ENCODE data around the gene WDR33. TPM values are rescaled to one million over a fixed set of nuclear protein-coding genes. Genes with fewer than 3 reads are reported as not detected.
A peak's percentile ranks its signal among the peaks of the same experiment; 100 is the strongest.

Gene WDR33
- total RNA-seq, 1 donor from 2014 or later, result 54.7 TPM

GRCh38 chr2:127704641-127705390 lies 106.2 kb downstream of the WDR33 start:
- no peak for DNase-seq (ENCODE audit: extremely low spot score, unreplicated experiment)
- Mint-ChIP-seq H3K27me3 (no peaks in the 10 kb centered on the region), H3K4me3 (peak overlapping the region; percentile 39), H3K27ac (peak overlapping the region; percentile 30), H3K4me1 (ENCODE audit: unreplicated experiment) (peaks cover 24% of the 10 kb centered on the region), H3K36me3 (peaks cover 22% of the 10 kb centered on the region), H3K9me3 (no peaks in the 10 kb centered on the region)
- TF ChIP-seq CTCF (conservative IDR thresholded peaks at IDR 0.05), result no peak

- no peak for TF ChIP-seq CTCF (conservative IDR thresholded peaks at IDR 0.05)
- H3K36me3 Mint-ChIP-seq, result peaks cover 17% of the 10 kb centered on the region
- H3K9me3 Mint-ChIP-seq, result no peaks in the 10 kb centered on the region
- no peaks in the 10 kb centered on the region for H3K27me3 Mint-ChIP-seq
- H3K4me3 Mint-ChIP-seq, result peak overlapping the region; percentile 31
- H3K27ac Mint-ChIP-seq, result no peak overlapping the region
- no peak for DNase-seq (ENCODE audit: extremely low spot score, unreplicated experiment)
- H3K4me1 Mint-ChIP-seq (ENCODE audit: unreplicated experiment), result peaks cover 24% of the 10 kb centered on the region
These were observed 107.7 kb downstream of the WDR33 start for GRCh38 chr2:127703282-127703681.

GRCh38 chr2:127702395-127703009 lies 108.5 kb downstream of the WDR33 start:
- peaks cover 24% of the 10 kb centered on the region for H3K4me1 Mint-ChIP-seq (ENCODE audit: unreplicated experiment)
- DNase-seq (ENCODE audit: extremely low spot score, unreplicated experiment), result no peak
- H3K9me3 Mint-ChIP-seq, result no peaks in the 10 kb centered on the region
- TF ChIP-seq CTCF (conservative IDR thresholded peaks at IDR 0.05), result no peak
- peak overlapping the region; percentile 95 for H3K27ac Mint-ChIP-seq
- H3K36me3 Mint-ChIP-seq, result peaks cover 17% of the 10 kb centered on the region
- H3K27me3 Mint-ChIP-seq, result no peaks in the 10 kb centered on the region
- peak overlapping the region; percentile 86 for H3K4me3 Mint-ChIP-seq

GRCh38 chr2:127701651-127702394 lies 109.1 kb downstream of the WDR33 start:
- TF ChIP-seq CTCF (conservative IDR thresholded peaks at IDR 0.05), result peak; percentile 57
- peaks cover 17% of the 10 kb centered on the region for H3K36me3 Mint-ChIP-seq
- no peak for DNase-seq (ENCODE audit: extremely low spot score, unreplicated experiment)
- H3K4me3 Mint-ChIP-seq, result peak overlapping the region; percentile 96
- H3K27ac Mint-ChIP-seq, result peak overlapping the region; percentile 99
- no peaks in the 10 kb centered on the region for H3K27me3 Mint-ChIP-seq
- H3K4me1 Mint-ChIP-seq (ENCODE audit: unreplicated experiment), result peaks cover 24% of the 10 kb centered on the region
- no peaks in the 10 kb centered on the region for H3K9me3 Mint-ChIP-seq

- Mint-ChIP-seq H3K4me1 (ENCODE audit: unreplicated experiment) (peaks cover 24% of the 10 kb centered on the region), H3K9me3 (no peaks in the 10 kb centered on the region), H3K4me3 (peak within 1 kb of the TSS; percentile 96), H3K27me3 (no peaks in the 10 kb centered on the region), H3K27ac (peak within 1 kb of the TSS; percentile 99), H3K36me3 (peaks cover 17% of the 10 kb centered on the region)
- TF ChIP-seq CTCF (conservative IDR thresholded peaks at IDR 0.05), result peak; percentile 29
- DNase-seq (ENCODE audit: extremely low spot score, unreplicated experiment), result peak; percentile 93
These were observed 109.7 kb downstream of the WDR33 start, which contains the start of gene SFT2D3 for GRCh38 chr2:127701193-127701650. Gene SFT2D3 (plus strand): TSS chr2:127701497. CDS start chr2:127701529, 32 bp downstream.
